HepG2 (cell line): ENCODE results near the gene ANKRD53. TPM values are rescaled to one million over a fixed set of nuclear protein-coding genes. Genes with fewer than 3 reads are reported as not detected.

Source experiments
- ATF5 ChIP-seq: sonication (generic); formaldehyde crosslinking; IDR thresholded peaks from 2 replicates; pipeline ENCODE4 v1.4.0; 2020; ENCODE audit warnings: mild to moderate bottlenecking, low read depth, missing genetic modification reagents
- DR1 ChIP-seq: sonication (generic); formaldehyde crosslinking; IDR thresholded peaks from 2 replicates; pipeline ENCODE4 v1.8.0; 2021; ENCODE audit warnings: mild to moderate bottlenecking, missing genetic modification reagents, inconsistent platforms
- HOXA5 ChIP-seq: sonication (generic); formaldehyde crosslinking; IDR thresholded peaks from 2 replicates; pipeline ENCODE4 v1.4.0; 2020; ENCODE audit warnings: missing genetic modification reagents
- KAT8 ChIP-seq: IDR thresholded peaks from 2 replicates; pipeline ENCODE4 v1.6.1; 2016; ENCODE audit warnings: missing genetic modification reagents, missing compliant biosample characterization
- MTA1 ChIP-seq: sonication (generic); formaldehyde crosslinking; IDR thresholded peaks from 2 replicates; pipeline ENCODE4 v1.4.0; 2020; ENCODE audit warnings: missing genetic modification reagents, mild to moderate bottlenecking, borderline replicate concordance
- PAXIP1 ChIP-seq: sonication (generic); formaldehyde crosslinking; conservative IDR thresholded peaks from 2 replicates; pipeline ENCODE4 v1.4.0; 2020; ENCODE audit warnings: mild to moderate bottlenecking, missing genetic modification reagents, moderate library complexity
- SAFB2 ChIP-seq: sonication (generic); formaldehyde crosslinking; IDR thresholded peaks from 2 replicates; pipeline ENCODE4 v1.5.1; 2020; ENCODE audit warnings: missing genetic modification reagents, low read depth, mild to moderate bottlenecking, borderline replicate concordance
- ZBTB7A ChIP-seq: sonication (generic); formaldehyde crosslinking; IDR thresholded peaks from 2 replicates; pipeline ENCODE4 v1.8.0; 2022; ENCODE audit warnings: mild to moderate bottlenecking, missing genetic modification reagents
- ZNF691 ChIP-seq: sonication (generic); formaldehyde crosslinking; IDR thresholded peaks from 2 replicates; pipeline ENCODE4 v1.4.0; 2020; ENCODE audit warnings: missing genetic modification reagents, low read depth, mild to moderate bottlenecking, borderline replicate concordance
- ZNF800 ChIP-seq: sonication (generic); formaldehyde crosslinking; IDR thresholded peaks from 2 replicates; pipeline ENCODE4 v1.4.0; 2020; ENCODE audit warnings: missing genetic modification reagents
- polyA plus RNA-seq, 8 experiments: library from polyadenylated mRNA; depleted of rRNA in 3 of 8; stranded (reverse) in 7 of 8; unstranded in 1 of 8; fragments of >200 nt; fragmentation: Illumina TruSeq in 4 of 8; extraction: Trizol in 4 of 8; gene quantifications; 2 replicates each; pipeline versions ENCODE4 v1.2.1 to v1.2.3, GENCODE V29; 2011 to 2016; ENCODE audit warnings: low read depth in 4 of 8, missing spikeins in 1 of 8, mixed read lengths in 1 of 8; ENCODE audit not compliant: insufficient read depth in 1 of 8
- total RNA-seq, 5 experiments: library from RNA; depleted of rRNA; stranded (reverse); fragments of >200 nt; fragmentation: Illumina TruSeq; extraction: Trizol; gene quantifications; 2 replicates each; pipeline ENCODE4 v1.2.3, GENCODE V29; 2016; ENCODE audit warnings: low read depth in 1 of 5
- TF ChIP-seq, protein P1 (sequence below): sonication (generic); formaldehyde crosslinking; IDR thresholded peaks from 2 replicates; pipeline ENCODE4 v1.5.1; 2020; ENCODE audit warnings: mild to moderate bottlenecking, moderate library complexity, missing genetic modification reagents
- TF ChIP-seq, protein P2 (sequence below): sonication (generic); formaldehyde crosslinking; IDR thresholded peaks from 2 replicates; pipeline ENCODE4 v1.4.0; 2020; ENCODE audit warnings: mild to moderate bottlenecking, missing genetic modification reagents

The ANKRD53 gene
- total and polyA plus RNA-seq, 2 of the 13 experiments (the other 11 are each of a cell fraction or from before 2014, with no cell fraction given): 0.15 TPM; not detected in 1

GRCh38 chr2:70948337-70949003, 30.0 kb upstream of the ANKRD53 start (continued):
- TF ChIP-seq ZNF691 (CRISPR knock-in tag): peak; percentile 64; the same call in 1 of the 2 replicates
- peak; percentile 72; the same call in 1 of the 2 replicates for TF ChIP-seq HOXA5 (CRISPR knock-in tag)
- TF ChIP-seq, protein P1, sequence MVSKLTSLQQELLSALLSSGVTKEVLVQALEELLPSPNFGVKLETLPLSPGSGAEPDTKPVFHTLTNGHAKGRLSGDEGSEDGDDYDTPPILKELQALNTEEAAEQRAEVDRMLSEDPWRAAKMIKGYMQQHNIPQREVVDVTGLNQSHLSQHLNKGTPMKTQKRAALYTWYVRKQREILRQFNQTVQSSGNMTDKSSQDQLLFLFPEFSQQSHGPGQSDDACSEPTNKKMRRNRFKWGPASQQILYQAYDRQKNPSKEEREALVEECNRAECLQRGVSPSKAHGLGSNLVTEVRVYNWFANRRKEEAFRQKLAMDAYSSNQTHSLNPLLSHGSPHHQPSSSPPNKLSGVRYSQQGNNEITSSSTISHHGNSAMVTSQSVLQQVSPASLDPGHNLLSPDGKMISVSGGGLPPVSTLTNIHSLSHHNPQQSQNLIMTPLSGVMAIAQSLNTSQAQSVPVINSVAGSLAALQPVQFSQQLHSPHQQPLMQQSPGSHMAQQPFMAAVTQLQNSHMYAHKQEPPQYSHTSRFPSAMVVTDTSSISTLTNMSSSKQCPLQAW (CRISPR knock-in tag): peak; percentile 75
- no peak for TF ChIP-seq DR1 (CRISPR knock-in tag)
- TF ChIP-seq ZNF800 (CRISPR knock-in tag): peak; percentile 77; the same call in 1 of the 2 replicates
- TF ChIP-seq ZBTB7A (CRISPR knock-in tag): 0 out of 2 replicates have a peak, but pooled peaks have one; percentile 34
- TF ChIP-seq MTA1 (CRISPR knock-in tag): peak; percentile 88; the same call in 1 of the 2 replicates
- TF ChIP-seq KAT8: peak; percentile 29
- TF ChIP-seq SAFB2 (CRISPR knock-in tag): no peak
- peak; percentile 46 for TF ChIP-seq ATF5 (CRISPR knock-in tag)
- TF ChIP-seq, protein P2, sequence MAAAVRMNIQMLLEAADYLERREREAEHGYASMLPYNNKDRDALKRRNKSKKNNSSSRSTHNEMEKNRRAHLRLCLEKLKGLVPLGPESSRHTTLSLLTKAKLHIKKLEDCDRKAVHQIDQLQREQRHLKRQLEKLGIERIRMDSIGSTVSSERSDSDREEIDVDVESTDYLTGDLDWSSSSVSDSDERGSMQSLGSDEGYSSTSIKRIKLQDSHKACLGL (CRISPR knock-in tag): 0 out of 2 replicates have a peak, but pooled peaks have one; percentile 34
- TF ChIP-seq PAXIP1 (CRISPR knock-in tag): peak; percentile 29; the same call in 1 of the 2 replicates
